H9 (cell line): ENCODE data around the gene MUC5AC. TPM values are rescaled to one million over a fixed set of nuclear protein-coding genes. Genes with fewer than 3 reads are reported as not detected.
A peak's percentile ranks its signal among the peaks of the same experiment; 100 is the strongest.

ENCODE experiments used
- DNase-seq: peaks from one replicate; pipeline ENCODE4 v3.0.0-alpha.2; 2017
- H2AFZ ChIP-seq: one replicate; pipeline ENCODE4 v1.6.1; 2013; ENCODE audit warnings: mild to moderate bottlenecking, low read length, control low read depth, moderate library complexity
- H2AK5ac ChIP-seq: 2 replicates; pipeline ENCODE4 v1.6.1; 2013; ENCODE audit warnings: low read length, control low read depth, mixed read lengths; ENCODE audit not compliant: insufficient read length
- H2BK120ac ChIP-seq: one replicate; pipeline ENCODE4 v1.6.1; 2013; ENCODE audit warnings: low read depth, mild to moderate bottlenecking, low read length, control low read depth, inconsistent platforms; ENCODE audit not compliant: poor library complexity, severe bottlenecking
- H2BK12ac ChIP-seq: 2 replicates; pipeline ENCODE4 v1.6.1; 2013; ENCODE audit warnings: low read length, control low read depth, mixed read lengths, low read depth; ENCODE audit not compliant: insufficient read length
- H2BK15ac ChIP-seq: 2 replicates; pipeline ENCODE4 v1.6.1; 2013; ENCODE audit warnings: low read depth, low read length, control low read depth
- H2BK20ac ChIP-seq: one replicate; pipeline ENCODE4 v1.6.1; 2013; ENCODE audit warnings: low read depth, mild to moderate bottlenecking, low read length, control low read depth, inconsistent platforms; ENCODE audit not compliant: poor library complexity, severe bottlenecking
- H2BK5ac ChIP-seq: 2 replicates; pipeline ENCODE4 v1.6.1; 2013; ENCODE audit warnings: low read length, control low read depth, mixed read lengths; ENCODE audit not compliant: insufficient read length
- H3K14ac ChIP-seq: 2 replicates; pipeline ENCODE4 v1.6.1; 2013; ENCODE audit warnings: low read length, control low read depth; ENCODE audit not compliant: insufficient read depth
- H3K18ac ChIP-seq: 2 replicates; pipeline ENCODE4 v1.6.1; 2013; ENCODE audit warnings: low read depth, mild to moderate bottlenecking, mixed read lengths, low read length, control low read depth; ENCODE audit not compliant: insufficient read length
- H3K23ac ChIP-seq: 2 replicates; pipeline ENCODE4 v1.6.1; 2013; ENCODE audit warnings: low read length, control low read depth, mixed read lengths, low read depth; ENCODE audit not compliant: insufficient read length
- H3K23me2 ChIP-seq: 2 replicates; pipeline ENCODE4 v1.6.1; 2013; ENCODE audit warnings: low read depth, mild to moderate bottlenecking, mixed read lengths, low read length, control low read depth; ENCODE audit not compliant: insufficient read length, poor library complexity, severe bottlenecking
- H3K27ac ChIP-seq: 2 replicates; pipeline ENCODE4 v1.5.1; 2013; ENCODE audit warnings: low read length, control low read depth, mixed read lengths, low read depth; ENCODE audit not compliant: insufficient read length
- H3K27me3 ChIP-seq: 2 replicates; pipeline ENCODE4 v1.6.1; 2013; ENCODE audit warnings: low read length, control low read depth, inconsistent platforms; ENCODE audit not compliant: insufficient read depth
- H3K4ac ChIP-seq: 2 replicates; pipeline ENCODE4 v1.6.1; 2013; ENCODE audit warnings: low read depth, mild to moderate bottlenecking, control low read depth, inconsistent platforms, low read length, moderate library complexity
- H3K4me1 ChIP-seq: 2 replicates; pipeline ENCODE4 v1.6.1; 2013; ENCODE audit warnings: low read length, control low read depth, inconsistent platforms; ENCODE audit not compliant: insufficient read depth
- H3K4me2 ChIP-seq: 2 replicates; pipeline ENCODE4 v1.6.1; 2013; ENCODE audit warnings: low read length, control low read depth, mixed read lengths; ENCODE audit not compliant: insufficient read length, insufficient read depth
- H3K56ac ChIP-seq: 2 replicates; pipeline ENCODE4 v1.6.1; 2013; ENCODE audit warnings: low read depth, mild to moderate bottlenecking, mixed read lengths, low read length, control low read depth; ENCODE audit not compliant: insufficient read length
- H3K79me1 ChIP-seq: 2 replicates; pipeline ENCODE4 v1.6.1; 2013; ENCODE audit warnings: low read depth, mild to moderate bottlenecking, moderate library complexity, low read length, control low read depth, inconsistent platforms; ENCODE audit not compliant: insufficient read depth, poor library complexity, severe bottlenecking
- H3K79me2 ChIP-seq: 2 replicates; pipeline ENCODE4 v1.6.1; 2013; ENCODE audit warnings: low read length, control low read depth, inconsistent platforms; ENCODE audit not compliant: insufficient read depth
- H3K9ac ChIP-seq: 2 replicates; pipeline ENCODE4 v1.6.1; 2013; ENCODE audit warnings: low read length, control low read depth, mixed read lengths; ENCODE audit not compliant: insufficient read length; ENCODE audit errors: extremely low read depth
- H3K9me3 ChIP-seq: one replicate; pipeline ENCODE4 v1.6.1; 2013; ENCODE audit warnings: low read depth, low read length, inconsistent platforms; ENCODE audit not compliant: control insufficient read depth
- H3T11ph ChIP-seq: one replicate; pipeline ENCODE4 v1.6.1; 2013; ENCODE audit warnings: mild to moderate bottlenecking, low read length, control low read depth, inconsistent platforms
- H4K20me1 ChIP-seq: one replicate; pipeline ENCODE4 v1.6.1; 2013; ENCODE audit not compliant: control insufficient read depth, insufficient read length, insufficient read depth
- H4K5ac ChIP-seq: 2 replicates; pipeline ENCODE4 v1.6.1; 2013; ENCODE audit warnings: low read depth, mild to moderate bottlenecking, mixed read lengths, low read length, control low read depth; ENCODE audit not compliant: insufficient read length
- H4K8ac ChIP-seq: replicated peaks from 2 replicates; pipeline ENCODE4 v1.6.1; 2013; ENCODE audit warnings: low read length, control low read depth, mixed read lengths, low read depth; ENCODE audit not compliant: insufficient read length
- H4K91ac ChIP-seq: 2 replicates; pipeline ENCODE4 v1.6.1; 2013; ENCODE audit warnings: low read depth, mild to moderate bottlenecking, moderate library complexity, mixed read lengths, low read length, control low read depth; ENCODE audit not compliant: insufficient read length
- H3K27ac Mint-ChIP-seq, 3 experiments: 2 replicates in 2 of 3; 3 replicates in 1 of 3; pipeline ENCODE4 v1.8.0; 2020 to 2021; ENCODE audit warnings: mixed read lengths in 3 of 3, mild to moderate bottlenecking in 1 of 3, moderate library complexity in 1 of 3
- H3K27me3 Mint-ChIP-seq: 2 replicates; pipeline ENCODE4 v1.8.0; 2021; ENCODE audit warnings: low read depth, mild to moderate bottlenecking, moderate library complexity, mixed read lengths
- H3K36me3 Mint-ChIP-seq, 3 experiments: 2 replicates in 2 of 3; 3 replicates in 1 of 3; pipeline ENCODE4 v1.8.0; 2020 to 2021; ENCODE audit warnings: low read depth in 3 of 3, mixed read lengths in 3 of 3; ENCODE audit not compliant: insufficient read depth in 1 of 3
- H3K4me1 Mint-ChIP-seq, 2 experiments: 2 replicates each; pipeline ENCODE4 v1.8.0; 2020; ENCODE audit warnings: mixed read lengths in 2 of 2
- H3K4me3 Mint-ChIP-seq, 2 experiments: 2 replicates in 1 of 2; 3 replicates in 1 of 2; pipeline ENCODE4 v1.8.0; 2020 to 2021; ENCODE audit warnings: mild to moderate bottlenecking in 2 of 2, mixed read lengths in 2 of 2, moderate library complexity in 1 of 2
- H3K9me3 Mint-ChIP-seq, 2 experiments: 2 replicates in 1 of 2; 3 replicates in 1 of 2; pipeline ENCODE4 v1.8.0; 2020; ENCODE audit warnings: mild to moderate bottlenecking in 2 of 2, mixed read lengths in 2 of 2, moderate library complexity in 1 of 2
- WGBS: extraction: QIAGEN DNeasy Blood & Tissue Kit; methylation state at CpG from one replicate; pipeline ENCODE4 v1.1.7; 2013; ENCODE audit warnings: missing lambda C conversion rate, low lambda C conversion rate, mixed read lengths; ENCODE audit not compliant: insufficient read length; ENCODE audit errors: extremely low coverage; 5-methylcytosine and 5-hydroxymethylcytosine counted together
- total RNA-seq: library from RNA; stranded (reverse); gene quantifications from 2 replicates; pipeline ENCODE4 v1.2.1, GENCODE V29; 2021
- TF ChIP-seq, protein P1 (sequence below): fragments of 200-600 bp; sonication (generic); conservative IDR thresholded peaks from 3 replicates; pipeline ENCODE4 v1.8.0; 2021; ENCODE audit warnings: antibody characterized with exemption, mild to moderate bottlenecking

The MUC5AC gene
- total RNA-seq, 1 experiment from 2014 or later, result not detected

DNA sequence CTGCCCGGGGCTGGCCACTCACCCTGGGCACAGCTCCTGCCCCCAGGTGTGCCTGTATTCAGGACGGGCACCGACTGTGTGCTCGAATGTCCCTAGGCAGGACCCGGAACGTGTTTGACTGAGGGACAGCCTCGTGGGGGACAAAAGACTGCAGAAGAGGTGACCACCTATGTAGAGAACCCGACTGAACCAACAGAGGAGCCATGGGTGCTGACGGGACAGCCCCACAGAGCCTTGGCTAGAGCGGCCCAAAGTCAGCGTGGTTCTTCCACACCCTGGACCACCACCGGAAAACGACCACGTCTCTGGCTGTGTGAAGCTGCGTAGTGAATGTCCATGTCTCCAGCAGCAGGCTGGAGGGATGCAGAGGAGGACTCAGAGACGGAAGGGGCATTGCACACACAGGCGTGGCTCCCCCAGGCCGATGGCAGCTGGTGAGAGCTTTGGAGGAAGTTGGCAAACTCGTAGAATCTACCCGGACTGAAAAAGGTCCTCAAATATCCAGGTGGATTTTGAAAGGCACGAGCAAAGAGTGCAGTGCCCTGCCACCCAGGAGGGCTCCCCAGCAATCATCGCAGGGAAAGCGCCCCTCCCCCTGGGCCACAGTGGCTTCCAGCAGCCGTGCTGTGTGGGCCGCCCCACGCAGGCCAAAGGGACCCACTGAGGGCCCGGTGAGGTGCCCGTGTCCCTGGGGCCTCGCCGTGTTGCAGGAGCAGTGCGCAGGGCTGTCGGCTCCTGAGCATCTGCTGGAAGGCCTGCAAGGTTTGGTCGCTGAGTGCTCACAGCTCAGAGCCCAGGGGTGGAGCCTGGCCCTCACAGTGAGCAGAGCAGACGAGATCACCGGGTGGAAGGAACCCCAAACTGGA, 47.6 kb downstream of the MUC5AC start:
- Histone ChIP-seq H2BK15ac (no peak overlapping the region), H2BK12ac (no peak overlapping the region), H2AFZ (no peak overlapping the region), H3K56ac (no peak overlapping the region), H3K18ac (no peak overlapping the region), H4K20me1 (no peaks in the 10 kb centered on the region), H4K91ac (no peak overlapping the region), H3K23me2 (no peaks in the 10 kb centered on the region), H3K27ac (no peak overlapping the region), H2BK5ac (no peak overlapping the region), H2BK120ac (no peak overlapping the region), H3T11ph (no peak overlapping the region), H3K23ac (no peak overlapping the region), H3K9me3 (peaks cover 3% of the 10 kb centered on the region), H4K5ac (no peak overlapping the region), H2BK20ac (no peak overlapping the region), H3K4ac (no peak overlapping the region), H3K4me2 (no peak overlapping the region), H3K79me1 (no peaks in the 10 kb centered on the region), H3K79me2 (no peaks in the 10 kb centered on the region), H4K8ac (no peak overlapping the region), H3K4me1 (no peaks in the 10 kb centered on the region), H3K9ac (no peak overlapping the region), H3K14ac (no peak overlapping the region), H3K27me3 (no peaks in the 10 kb centered on the region), H2AK5ac (no peak overlapping the region)
- H3K4me3 Mint-ChIP-seq, result no peak overlapping the region
- H3K36me3 Mint-ChIP-seq, result no peaks in the 10 kb centered on the region; a peak in 2 of 7 replicates
- no peaks in the 10 kb centered on the region for H3K4me1 Mint-ChIP-seq
- no peak overlapping the region; a peak in 1 of 7 replicates for H3K27ac Mint-ChIP-seq
- TF ChIP-seq, protein P1, sequence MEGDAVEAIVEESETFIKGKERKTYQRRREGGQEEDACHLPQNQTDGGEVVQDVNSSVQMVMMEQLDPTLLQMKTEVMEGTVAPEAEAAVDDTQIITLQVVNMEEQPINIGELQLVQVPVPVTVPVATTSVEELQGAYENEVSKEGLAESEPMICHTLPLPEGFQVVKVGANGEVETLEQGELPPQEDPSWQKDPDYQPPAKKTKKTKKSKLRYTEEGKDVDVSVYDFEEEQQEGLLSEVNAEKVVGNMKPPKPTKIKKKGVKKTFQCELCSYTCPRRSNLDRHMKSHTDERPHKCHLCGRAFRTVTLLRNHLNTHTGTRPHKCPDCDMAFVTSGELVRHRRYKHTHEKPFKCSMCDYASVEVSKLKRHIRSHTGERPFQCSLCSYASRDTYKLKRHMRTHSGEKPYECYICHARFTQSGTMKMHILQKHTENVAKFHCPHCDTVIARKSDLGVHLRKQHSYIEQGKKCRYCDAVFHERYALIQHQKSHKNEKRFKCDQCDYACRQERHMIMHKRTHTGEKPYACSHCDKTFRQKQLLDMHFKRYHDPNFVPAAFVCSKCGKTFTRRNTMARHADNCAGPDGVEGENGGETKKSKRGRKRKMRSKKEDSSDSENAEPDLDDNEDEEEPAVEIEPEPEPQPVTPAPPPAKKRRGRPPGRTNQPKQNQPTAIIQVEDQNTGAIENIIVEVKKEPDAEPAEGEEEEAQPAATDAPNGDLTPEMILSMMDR, result no peak
- WGBS, result no CpG with 5 or more reads among the region's 35 CpGs
- peaks cover 12% of the 10 kb centered on the region in 2 experiments for H3K9me3 Mint-ChIP-seq
- DNase-seq, result peak; percentile 23
- peaks cover 17% of the 10 kb centered on the region for H3K27me3 Mint-ChIP-seq
